ENCODE data around the gene NUDT16. TPM values are rescaled to one million over a fixed set of nuclear protein-coding genes. Genes with fewer than 3 reads are reported as not detected.

NUDT16 gene
- polyA plus RNA-seq, 1 experiment = 8.5 TPM

GRCh38 chr3:131386429-131387165 is 5.0 kb downstream of the NUDT16 start:
- Histone ChIP-seq H3K27ac (ENCODE audit: low read depth, low read length) (no peak overlapping the region), H3K9me3 (ENCODE audit: control insufficient read depth, insufficient read depth, low read length) (no peaks in the 10 kb centered on the region; the same call in 1 of the 2 replicates), H3K4me3 (ENCODE audit: low read depth, low read length) (no peak overlapping the region), H3K27me3 (ENCODE audit: control insufficient read depth, insufficient read depth, low read length) (no peaks in the 10 kb centered on the region)
- POLR2A ChIA-PET = no interaction called here
- CTCF ChIA-PET = no interaction called here
- TF ChIP-seq, protein P1, sequence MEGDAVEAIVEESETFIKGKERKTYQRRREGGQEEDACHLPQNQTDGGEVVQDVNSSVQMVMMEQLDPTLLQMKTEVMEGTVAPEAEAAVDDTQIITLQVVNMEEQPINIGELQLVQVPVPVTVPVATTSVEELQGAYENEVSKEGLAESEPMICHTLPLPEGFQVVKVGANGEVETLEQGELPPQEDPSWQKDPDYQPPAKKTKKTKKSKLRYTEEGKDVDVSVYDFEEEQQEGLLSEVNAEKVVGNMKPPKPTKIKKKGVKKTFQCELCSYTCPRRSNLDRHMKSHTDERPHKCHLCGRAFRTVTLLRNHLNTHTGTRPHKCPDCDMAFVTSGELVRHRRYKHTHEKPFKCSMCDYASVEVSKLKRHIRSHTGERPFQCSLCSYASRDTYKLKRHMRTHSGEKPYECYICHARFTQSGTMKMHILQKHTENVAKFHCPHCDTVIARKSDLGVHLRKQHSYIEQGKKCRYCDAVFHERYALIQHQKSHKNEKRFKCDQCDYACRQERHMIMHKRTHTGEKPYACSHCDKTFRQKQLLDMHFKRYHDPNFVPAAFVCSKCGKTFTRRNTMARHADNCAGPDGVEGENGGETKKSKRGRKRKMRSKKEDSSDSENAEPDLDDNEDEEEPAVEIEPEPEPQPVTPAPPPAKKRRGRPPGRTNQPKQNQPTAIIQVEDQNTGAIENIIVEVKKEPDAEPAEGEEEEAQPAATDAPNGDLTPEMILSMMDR (IDR thresholded peaks at IDR 0.05; ENCODE audit: low read depth, low read length) = no peak
- no peak for DNase-seq (ENCODE audit: low read depth, low spot score)

GRCh38 chr3:131387796-131388489 is 6.4 kb downstream of the NUDT16 start:
- DNase-seq (ENCODE audit: low read depth, low spot score) = no peak
- H3K9me3 ChIP-seq (ENCODE audit: control insufficient read depth, insufficient read depth, low read length) = no peaks in the 10 kb centered on the region
- no peak overlapping the region for H3K4me3 ChIP-seq (ENCODE audit: low read depth, low read length)
- POLR2A ChIA-PET = no interaction called here
- TF ChIP-seq, protein P1 (IDR thresholded peaks at IDR 0.05; ENCODE audit: low read depth, low read length) = no peak
- no peak overlapping the region for H3K27ac ChIP-seq (ENCODE audit: low read depth, low read length)
- CTCF ChIA-PET = no interaction called here
- H3K27me3 ChIP-seq (ENCODE audit: control insufficient read depth, insufficient read depth, low read length) = no peaks in the 10 kb centered on the region

DNA sequence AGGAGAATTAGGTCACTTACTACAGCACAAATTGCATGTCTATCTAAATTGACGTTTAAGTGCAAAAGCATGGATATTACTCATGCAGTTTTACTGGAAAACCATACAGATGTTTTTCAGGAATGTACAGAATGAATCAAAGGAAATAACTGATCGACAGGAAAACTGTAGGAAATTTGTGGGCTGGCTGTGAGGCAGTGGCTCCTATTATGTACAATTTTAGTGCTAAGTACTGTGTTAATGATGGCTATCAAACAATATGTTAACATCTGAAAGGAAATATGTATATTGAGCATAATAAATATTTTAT is 6.9 kb downstream of the NUDT16 start:
- Histone ChIP-seq H3K27me3 (ENCODE audit: control insufficient read depth, insufficient read depth, low read length) (no peaks in the 10 kb centered on the region), H3K27ac (ENCODE audit: low read depth, low read length) (no peak overlapping the region), H3K4me3 (ENCODE audit: low read depth, low read length) (no peak overlapping the region), H3K9me3 (ENCODE audit: control insufficient read depth, insufficient read depth, low read length) (no peaks in the 10 kb centered on the region)
- POLR2A ChIA-PET = no interaction called here
- DNase-seq (ENCODE audit: low read depth, low spot score) = no peak
- TF ChIP-seq, protein P1 (IDR thresholded peaks at IDR 0.05; ENCODE audit: low read depth, low read length) = no peak
- CTCF ChIA-PET = no interaction called here

GRCh38 chr3:131390331-131390730 is 8.8 kb downstream of the NUDT16 start:
- POLR2A ChIA-PET = no interaction called here
- DNase-seq (ENCODE audit: low read depth, low spot score) = no peak
- H3K27me3 ChIP-seq (ENCODE audit: control insufficient read depth, insufficient read depth, low read length) = no peaks in the 10 kb centered on the region
- no peaks in the 10 kb centered on the region for H3K9me3 ChIP-seq (ENCODE audit: control insufficient read depth, insufficient read depth, low read length)
- H3K27ac ChIP-seq (ENCODE audit: low read depth, low read length) = no peak overlapping the region
- no peak overlapping the region for H3K4me3 ChIP-seq (ENCODE audit: low read depth, low read length)
- CTCF ChIA-PET = interaction anchor here (0.6 kb wide), 1 partner anchor 8 kb away, joined by 3 read pairs; no protein-coding TSS in a partner anchor
- TF ChIP-seq, protein P1 (IDR thresholded peaks at IDR 0.05; ENCODE audit: low read depth, low read length) = no peak

DNA sequence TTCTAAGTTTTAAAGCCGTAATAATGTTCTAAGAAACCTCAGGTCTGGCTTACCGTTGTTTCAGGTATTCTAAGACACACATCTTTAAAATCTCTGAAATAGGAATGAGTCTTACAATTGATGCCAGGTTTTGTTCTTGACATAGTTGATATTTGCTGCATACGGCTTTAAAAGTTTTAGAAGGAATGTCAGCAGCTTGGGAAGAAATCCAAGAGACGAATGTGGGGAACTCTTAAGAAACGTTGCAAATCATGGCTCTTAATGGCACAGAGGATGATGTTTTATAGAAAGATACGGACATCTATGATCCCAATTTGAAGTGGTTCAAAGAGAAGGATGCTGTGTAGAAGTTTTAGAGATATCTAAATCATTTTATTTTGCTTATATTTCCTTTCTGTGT is 11.5 kb downstream of the NUDT16 start:
- TF ChIP-seq, protein P1 (IDR thresholded peaks at IDR 0.05; ENCODE audit: low read depth, low read length) = no peak
- CTCF ChIA-PET = no interaction called here
- DNase-seq (ENCODE audit: low read depth, low spot score) = no peak
- H3K27ac ChIP-seq (ENCODE audit: low read depth, low read length) = no peak overlapping the region
- no peaks in the 10 kb centered on the region for H3K9me3 ChIP-seq (ENCODE audit: control insufficient read depth, insufficient read depth, low read length)
- POLR2A ChIA-PET = interaction anchor here (1.0 kb wide), 1 partner anchor 12 kb away, joined by 3 read pairs; the partner anchor contains the start of gene NUDT16
- H3K27me3 ChIP-seq (ENCODE audit: control insufficient read depth, insufficient read depth, low read length) = no peaks in the 10 kb centered on the region
- no peak overlapping the region for H3K4me3 ChIP-seq (ENCODE audit: low read depth, low read length)
